Stimulated activated naive CD8-positive, alpha-beta T cell treated with anti-CD3 and anti-CD28 coated beads, Interleukin-15, Interleukin-2, amounts not matched to agents 100 U/mL and 50 U/mL, for 24 hours (primary cell): Measurements from ENCODE around the gene MSX1.

Experiments
- ATAC-seq: fragments of 150-1000 bp; cut with Tn5 transposase; one replicate; pipeline ENCODE4 v1.10.0; 2021
- DNase-seq: peaks from one replicate; pipeline ENCODE4 v3.0.0; 2021

The MSX1 gene

GRCh38 chr4:4857809-4858508, 1.5 kb upstream of the MSX1 start:
- ATAC-seq (no peak), DNase-seq (no peak)

- DNase-seq (no peak), ATAC-seq (no peak)
Measured at GRCh38 chr4:4858527-4859324, 739 bp upstream of the MSX1 start.

GRCh38 chr4:4859799-4860599, 534 bp downstream of the MSX1 start:
- ATAC-seq = peak; percentile 26

GRCh38 chr4:4860600-4861389, 1.3 kb downstream of the MSX1 start:
- ATAC-seq (no peak), DNase-seq (no peak)

More at GRCh38 chr4:4859799-4860599, 534 bp downstream of the MSX1 start:
- DNase-seq = no peak

- DNase-seq = no peak
- ATAC-seq = no peak
Measured at GRCh38 chr4:4861390-4862018, 2.0 kb downstream of the MSX1 start.

GRCh38 chr4:4862071-4862551, 2.6 kb downstream of the MSX1 start:
- no peak for DNase-seq
- no peak for ATAC-seq

- DNase-seq = no peak
- no peak for ATAC-seq
Measured at GRCh38 chr4:4862665-4863482, 3.4 kb downstream of the MSX1 start.

- ATAC-seq (no peak), DNase-seq (no peak)
Measured at GRCh38 chr4:4864443-4864939, 5.0 kb downstream of the MSX1 start.

GRCh38 chr4:4864940-4865704, 5.7 kb downstream of the MSX1 start:
- DNase-seq (no peak), ATAC-seq (no peak)

- ATAC-seq (no peak), DNase-seq (no peak)
Measured at GRCh38 chr4:4865705-4866123, 6.2 kb downstream of the MSX1 start.

- DNase-seq = no peak
Measured at GRCh38 chr4:4866124-4866865, 6.8 kb downstream of the MSX1 start.

GRCh38 chr4:4866866-4867374, 7.5 kb downstream of the MSX1 start:
- ATAC-seq = no peak
- no peak for DNase-seq

More at GRCh38 chr4:4866124-4866865, 6.8 kb downstream of the MSX1 start:
- no peak for ATAC-seq

GRCh38 chr4:4867375-4868039, 8.0 kb downstream of the MSX1 start:
- no peak for ATAC-seq
- no peak for DNase-seq

- no peak for ATAC-seq
Measured at GRCh38 chr4:4868040-4868757, 8.7 kb downstream of the MSX1 start.

GRCh38 chr4:4868758-4869723, 9.6 kb downstream of the MSX1 start:
- no peak for ATAC-seq
- no peak for DNase-seq

More at GRCh38 chr4:4868040-4868757, 8.7 kb downstream of the MSX1 start:
- DNase-seq = no peak
